Right renal cortex interstitium (tissue), 3 donors: ENCODE measurements around the gene STARD3. TPM values are rescaled to one million over a fixed set of nuclear protein-coding genes. Genes with fewer than 3 reads are reported as not detected.

ENCODE experiments used
- DNase-seq, 3 donors: peaks; one replicate each; pipeline ENCODE4 v3.0.0-alpha.2; 2013; ENCODE audit warnings: low read depth in 3 of 3, low spot score in 2 of 3
- polyA plus RNA-seq, 3 donors: library from polyadenylated mRNA; unstranded; fragments of 120-200 nt; gene quantifications; one replicate each; pipeline ENCODE4 v1.2.1, GENCODE V29; 2013; ENCODE audit not compliant: insufficient read length in 3 of 3

Gene STARD3
- polyA plus RNA-seq, 3 donors: 42.9 to 52.2 (median 49.1) TPM

DNA sequence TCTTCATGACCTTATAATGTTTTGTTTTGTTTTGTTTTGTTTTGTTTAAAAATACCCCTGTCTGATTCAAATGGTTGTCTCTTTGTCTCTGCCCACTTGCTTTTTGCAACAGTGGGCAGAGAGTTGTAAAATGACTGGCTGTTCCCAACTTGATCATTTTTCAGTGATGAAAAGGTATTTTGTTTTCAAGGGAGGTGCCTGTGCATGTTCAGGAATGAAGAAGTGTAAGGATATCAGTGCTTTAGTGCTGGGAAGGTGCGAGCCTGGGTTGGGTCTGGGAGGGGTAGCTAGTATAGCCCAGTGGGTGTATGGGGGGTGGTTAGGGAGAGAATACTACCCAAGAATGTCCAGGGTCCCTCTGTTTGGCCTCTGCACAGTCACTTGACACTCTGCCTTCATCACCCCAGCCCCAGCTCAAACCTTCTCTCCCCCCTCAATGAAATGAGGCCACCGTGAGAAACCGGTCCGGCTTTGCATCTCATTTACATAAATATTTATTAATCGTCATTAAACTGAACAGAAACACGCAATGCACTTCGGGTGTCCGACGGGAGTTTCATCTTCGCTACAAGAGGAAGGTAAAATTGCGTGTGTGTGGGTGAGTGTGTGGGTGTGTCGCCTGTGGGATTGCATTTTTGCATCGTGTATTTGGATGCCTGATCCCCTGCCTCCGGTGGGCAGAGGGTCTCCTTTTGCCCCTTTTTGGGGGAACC is 33.5 kb upstream of the STARD3 start:
- no peak for DNase-seq

DNA sequence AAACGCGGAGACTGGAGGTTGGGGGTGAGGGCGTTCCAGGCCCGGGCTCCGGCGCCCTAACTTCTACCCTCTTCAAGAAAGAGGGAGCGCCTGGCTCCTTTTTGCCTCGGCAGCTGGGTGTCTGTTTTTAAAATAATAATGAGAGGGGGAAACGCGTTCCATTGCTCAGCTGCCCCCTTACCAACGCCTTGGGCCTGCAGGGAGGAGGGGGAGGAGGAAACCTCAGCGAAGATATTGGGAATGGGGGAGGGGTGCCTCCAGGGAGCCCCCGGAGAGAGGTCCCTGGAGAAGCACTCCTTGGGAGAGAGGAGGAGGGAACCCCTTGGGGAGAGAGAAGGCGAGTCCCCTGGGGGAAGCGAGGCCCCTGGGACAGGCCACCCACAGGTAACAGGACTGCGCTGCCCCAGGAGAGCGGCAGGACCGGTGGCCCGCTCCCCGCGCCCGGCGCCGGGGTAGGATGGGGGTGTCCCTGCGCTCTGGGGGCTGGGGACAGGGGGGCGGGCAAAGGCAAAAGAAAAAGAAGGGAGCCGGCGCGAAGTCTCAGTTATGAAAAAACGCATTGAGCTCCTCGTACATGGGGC is 31.9 kb upstream of the STARD3 start:
- DNase-seq: no peak

DNA sequence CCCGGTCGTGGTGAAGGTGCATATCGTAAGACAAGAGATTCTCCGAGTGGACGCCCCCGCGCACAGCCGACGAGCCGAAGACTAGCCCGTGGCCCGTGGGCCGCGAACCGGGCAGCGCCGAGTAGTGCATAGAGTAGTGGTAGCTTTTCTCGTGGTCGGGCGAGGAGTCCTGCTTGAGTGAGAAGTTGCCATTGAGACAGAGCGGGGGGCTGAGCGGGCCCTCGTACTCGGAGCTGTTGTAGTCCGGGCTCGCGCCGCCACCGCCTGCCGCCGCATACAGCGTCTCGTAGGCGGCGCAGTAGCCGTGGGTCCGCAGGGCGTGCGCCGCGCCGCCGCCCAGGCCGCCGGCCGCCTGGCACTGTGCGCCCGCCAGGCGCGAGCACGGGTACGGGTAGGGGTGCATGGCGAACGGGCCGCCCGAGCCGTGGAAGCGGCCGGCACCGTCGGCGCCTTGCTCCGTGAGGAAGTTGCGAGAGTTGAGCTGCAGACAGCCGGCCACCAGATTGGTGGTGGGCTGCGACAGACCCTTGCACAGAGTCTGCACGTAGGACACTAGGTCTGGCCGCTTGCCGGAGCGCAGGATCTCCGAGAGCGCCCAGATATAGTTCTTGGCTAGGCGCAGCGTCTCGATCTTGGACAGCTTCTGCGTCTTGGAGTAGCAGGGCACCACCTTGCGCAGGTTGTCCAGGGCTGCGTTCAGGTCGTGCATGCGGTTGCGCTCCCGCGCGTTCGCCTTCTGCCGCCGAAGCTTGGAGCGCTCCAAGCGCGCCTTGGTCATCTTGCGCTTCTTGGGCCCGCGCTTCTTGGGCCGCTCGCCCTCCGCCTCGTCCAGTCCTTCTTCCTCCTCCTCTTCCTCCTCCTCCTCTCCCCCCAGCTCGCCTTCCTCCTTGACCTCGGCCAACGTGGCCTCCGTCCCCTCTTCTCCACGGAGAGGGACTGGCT is 31.2 kb upstream of the STARD3 start:
- DNase-seq: no peak

DNA sequence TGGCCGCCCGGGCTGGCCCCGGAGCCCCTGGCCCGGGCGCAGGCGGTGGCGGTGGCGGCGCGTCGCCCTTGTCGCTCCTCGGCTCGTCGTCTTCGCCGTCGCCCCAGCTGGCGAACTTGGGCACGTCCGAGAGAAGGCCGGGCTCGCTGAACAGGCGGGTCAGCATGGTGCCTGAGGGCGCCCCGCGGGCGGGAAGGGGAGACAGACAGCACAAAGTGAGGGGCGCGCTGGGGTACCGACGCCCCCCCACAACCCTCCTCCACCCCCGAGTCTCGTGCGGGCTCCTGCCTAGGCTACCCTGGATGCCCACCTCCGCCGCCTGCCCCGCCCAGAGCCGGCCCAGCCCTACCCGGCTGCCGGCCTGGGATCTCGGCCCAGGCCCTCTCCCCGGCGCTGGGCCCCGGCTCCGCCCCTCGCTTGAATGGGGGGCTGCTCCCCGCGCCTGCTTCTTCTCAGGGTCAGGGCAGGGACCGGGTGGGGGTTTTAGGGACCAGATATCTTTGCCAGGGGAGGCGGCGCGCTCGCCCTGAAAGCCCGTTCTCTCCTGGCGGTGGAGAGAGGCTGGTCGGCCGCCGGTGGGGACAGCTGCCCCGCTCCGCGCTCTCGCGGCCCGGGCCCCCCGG is 30.4 kb upstream of the STARD3 start:
- DNase-seq: no peak

DNA sequence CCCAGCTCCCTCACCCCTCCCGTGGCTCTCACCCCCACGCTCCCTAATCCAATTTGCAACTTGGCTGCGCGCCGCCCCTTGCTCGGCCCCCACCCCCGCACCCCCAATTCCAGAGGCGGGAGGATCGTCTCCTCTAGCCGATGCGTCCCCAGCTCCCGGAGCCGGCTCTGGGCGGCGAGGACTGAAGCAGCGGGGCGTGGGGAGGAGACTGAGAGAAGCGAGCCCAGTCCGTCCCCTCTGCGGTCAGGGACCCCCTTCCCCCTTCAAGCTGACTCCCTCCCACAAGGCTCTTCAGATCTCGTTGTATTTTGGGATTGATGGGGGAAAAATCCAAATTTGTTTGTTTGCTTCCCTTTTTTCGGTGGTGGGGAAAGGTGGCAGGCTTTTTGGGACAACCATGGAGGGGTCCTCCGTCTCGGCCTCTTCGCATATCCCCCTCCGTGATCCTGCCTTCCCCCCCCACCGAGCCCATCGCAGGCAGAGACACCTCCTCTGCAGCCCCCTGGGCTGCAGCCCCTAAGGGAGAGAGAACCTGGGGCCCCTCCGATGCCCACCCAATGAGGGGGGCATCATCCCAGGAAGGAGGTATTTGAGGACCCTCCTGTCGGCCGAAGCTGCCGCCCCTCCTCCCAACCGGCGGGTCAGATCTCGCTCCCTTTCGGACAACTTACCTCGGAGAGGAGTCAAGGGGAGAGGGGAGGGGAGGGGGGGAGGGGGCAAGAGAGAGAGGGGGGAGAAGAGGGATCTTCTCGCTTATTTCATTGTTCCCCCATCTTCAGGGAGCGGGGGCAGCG is 29.7 kb upstream of the STARD3 start:
- DNase-seq: no peak

DNA sequence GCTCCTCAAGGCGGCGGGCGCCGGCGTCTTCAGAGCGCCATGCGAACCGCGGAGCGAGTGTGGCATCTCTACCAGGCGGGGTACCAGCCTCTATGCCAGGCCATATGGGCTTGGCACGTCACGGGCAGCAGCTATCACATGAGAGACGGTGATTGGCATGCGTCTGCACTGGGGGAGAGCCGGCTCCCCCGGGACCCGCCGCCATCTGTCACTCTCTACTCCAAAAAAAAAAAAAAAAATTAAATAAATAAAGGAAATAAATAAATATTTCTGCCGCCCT is 29.2 kb upstream of the STARD3 start, which contains the start of gene NEUROD2:
Gene NEUROD2, minus strand, starts transcription at position 70 of the 280 bp plus-strand sequence. CDS start 1,321 bp downstream, outside the sequence.
- no peak for DNase-seq

DNA sequence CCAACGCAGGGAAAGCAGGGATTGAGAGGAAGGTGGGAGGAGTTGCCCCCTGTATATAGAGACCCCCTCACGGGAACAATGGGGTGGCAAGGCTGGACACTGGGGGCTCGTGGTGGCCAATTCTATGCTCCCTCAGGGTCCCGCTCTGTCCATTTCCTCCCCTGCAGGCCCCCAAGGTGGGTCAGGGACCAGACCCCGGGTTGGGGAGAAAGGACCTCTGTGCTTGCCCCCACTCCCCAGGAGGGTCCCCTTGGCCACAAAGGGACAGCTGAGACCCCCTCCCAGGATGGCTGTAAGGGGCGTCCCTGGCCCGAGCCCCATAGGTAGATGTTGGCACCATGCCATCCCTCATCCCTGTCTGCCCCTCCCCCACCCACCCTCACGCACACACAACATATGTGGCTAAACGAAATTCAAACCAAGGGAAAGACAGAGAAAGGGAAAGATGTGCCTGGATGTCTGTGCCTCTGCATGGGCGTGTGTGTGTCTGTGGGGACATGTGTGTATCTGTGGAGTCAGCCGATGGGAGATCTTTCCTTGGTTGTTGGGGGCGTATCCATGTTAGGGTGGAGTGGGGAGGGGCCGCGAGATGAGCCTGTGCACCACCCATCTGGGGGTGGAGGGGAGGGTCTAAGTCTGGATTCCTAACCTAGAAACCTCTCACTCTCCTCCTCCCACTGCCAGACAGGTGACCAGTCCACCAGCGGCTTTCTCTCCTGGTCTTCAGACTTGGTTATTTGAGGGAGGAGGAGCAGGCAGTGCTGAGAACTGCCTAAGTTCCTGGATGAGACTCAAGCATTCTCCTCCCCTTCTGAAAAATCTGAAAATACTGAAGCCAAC is 28.6 kb upstream of the STARD3 start:
- DNase-seq: no peak

DNA sequence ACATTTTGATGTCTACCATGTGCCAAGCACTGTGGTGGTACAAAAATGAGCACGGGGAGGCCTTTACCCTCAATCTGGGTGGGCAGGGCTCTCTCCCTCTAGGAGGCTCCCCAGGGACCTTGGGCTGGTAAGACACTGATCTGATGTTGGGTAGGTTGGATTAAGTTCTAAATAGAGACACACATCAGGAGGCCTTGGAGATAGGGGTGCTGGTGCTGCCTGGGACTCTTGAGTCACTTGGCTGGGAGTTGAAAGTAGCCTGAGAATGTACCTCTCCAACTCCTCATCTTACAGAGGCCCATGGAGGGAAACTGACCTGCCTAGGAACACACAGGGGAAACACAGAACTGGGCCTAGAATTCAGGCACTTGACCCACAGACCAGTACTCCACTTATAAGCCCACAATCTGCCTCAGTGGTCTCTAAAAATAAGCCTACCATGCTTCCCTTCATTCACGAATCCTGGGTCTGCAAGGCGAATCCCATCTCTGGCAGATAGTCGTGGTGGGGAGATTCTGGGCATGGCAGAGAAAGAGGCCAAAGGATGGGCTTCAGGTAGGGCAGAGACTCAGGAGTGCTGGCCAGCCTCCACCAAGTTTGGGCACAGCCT is 27.4 kb upstream of the STARD3 start:
- no peak for DNase-seq

DNA sequence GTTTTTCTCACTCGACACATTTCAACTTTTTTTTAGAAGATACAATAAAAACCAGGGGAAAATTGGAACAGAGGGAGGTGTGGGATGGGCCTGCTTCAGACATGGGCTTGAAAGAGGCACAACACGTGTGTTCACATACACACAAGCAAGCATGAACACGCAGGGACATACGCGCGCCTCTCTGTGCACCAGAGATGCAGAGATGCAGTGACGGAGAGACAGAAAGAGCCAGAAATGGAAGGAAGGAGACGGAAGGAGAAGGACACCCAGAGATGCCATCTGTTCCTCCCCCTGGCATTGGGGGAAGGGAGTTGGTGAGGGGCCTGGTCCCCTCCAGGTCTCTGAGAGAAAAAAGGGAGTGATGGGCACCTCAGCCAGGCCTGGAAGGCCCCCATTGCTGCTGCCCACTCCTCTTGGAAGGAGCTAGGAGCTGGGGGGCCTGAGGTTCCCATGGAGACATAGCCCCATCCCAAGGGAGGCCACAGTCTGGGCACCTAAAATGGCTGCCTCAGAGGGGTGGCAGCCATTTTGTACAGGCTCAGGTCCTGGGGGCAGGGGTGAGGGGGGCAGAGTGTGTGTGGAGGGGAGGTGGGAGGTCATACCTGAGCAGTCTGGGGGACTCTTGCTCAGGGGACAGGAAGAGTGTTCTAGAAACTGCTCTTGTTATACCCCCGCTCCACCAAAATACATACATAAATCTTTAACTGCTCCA is 25.4 kb upstream of the STARD3 start:
- DNase-seq: no peak

DNA sequence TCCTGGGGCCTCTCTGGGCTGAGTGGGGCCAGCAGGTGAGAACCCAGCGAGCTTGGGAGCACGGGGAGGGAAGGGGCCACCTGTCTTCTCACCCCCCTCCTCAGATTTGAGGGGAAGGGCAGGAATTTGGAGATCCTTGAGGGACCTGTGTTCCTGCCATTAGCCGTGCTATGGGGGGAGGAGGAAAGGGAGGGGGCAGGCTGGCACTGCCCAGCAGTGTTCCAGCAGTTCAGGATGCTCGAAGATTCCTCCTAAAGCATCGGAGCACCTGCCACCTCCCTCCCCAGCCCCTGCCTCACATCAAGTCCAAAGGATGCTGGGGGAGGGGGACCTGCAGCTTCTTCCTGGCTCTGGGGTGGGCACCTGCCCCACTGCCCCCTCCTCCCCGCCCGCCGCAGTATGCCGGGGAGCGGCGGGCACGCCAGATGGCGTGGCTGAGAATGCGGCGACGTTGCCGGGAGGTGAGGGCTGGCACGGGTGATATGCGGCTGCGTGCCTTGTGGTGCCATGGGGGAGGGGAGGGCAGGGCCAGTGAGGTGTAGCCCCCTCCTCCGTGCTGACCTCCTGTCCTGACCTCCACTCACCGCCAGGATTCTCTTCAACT is 24.6 kb upstream of the STARD3 start:
- DNase-seq: no peak

DNA sequence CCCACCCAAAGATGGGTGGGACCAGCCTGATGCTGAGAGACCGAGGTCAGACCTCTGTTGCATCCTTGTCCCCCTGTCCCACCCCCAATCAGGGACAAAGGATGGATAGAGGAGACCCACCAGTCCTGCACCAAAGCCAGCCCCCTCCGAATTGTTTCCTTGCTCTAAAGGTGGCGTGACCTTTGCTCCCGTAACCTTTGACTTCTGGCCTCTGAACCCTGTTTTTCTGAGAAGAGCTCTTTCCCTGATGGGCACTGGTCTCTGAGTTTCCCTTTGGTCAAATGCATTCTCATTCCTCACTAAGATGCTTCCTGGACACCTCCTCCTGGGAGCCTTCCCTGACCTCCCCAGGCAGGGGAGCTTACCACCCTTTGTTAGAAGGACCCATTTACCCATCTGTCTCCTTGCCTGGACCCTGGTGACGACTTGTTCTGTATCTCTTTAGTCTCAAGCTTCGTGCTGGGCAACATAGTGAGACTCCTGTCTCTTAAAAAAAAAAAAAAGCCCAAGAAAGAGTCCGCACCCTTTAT is 23.9 kb upstream of the STARD3 start:
- no peak for DNase-seq

DNA sequence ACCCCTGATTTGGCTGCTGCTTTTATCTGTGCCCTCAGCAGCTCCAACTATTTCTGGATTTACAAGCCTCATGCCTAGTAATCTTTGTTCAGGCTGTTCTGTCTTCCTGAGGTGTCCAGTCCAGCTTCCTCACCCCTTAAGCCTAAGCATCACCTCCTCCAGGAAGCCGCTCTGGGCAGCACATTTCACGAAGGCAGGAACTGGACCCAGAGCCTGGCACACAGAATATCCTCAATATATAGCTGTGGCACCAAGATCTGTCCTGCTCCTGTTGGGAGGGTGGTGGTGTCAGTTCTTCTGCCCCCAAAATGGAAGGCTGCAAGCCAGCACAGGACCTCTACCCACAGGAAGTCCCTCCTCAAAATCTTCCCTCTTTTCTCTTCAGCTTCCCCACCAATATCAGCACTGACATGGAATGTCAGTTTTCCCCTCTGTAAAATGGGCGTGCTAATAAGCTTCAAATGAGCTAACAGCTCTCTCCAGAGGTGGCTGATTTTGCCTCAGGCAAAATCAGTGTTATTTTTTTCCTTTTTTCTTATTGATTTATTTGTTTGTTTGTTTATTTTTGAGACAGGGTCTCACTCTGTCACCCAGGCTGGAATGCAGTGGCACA is 22.3 kb upstream of the STARD3 start:
- DNase-seq: no peak

DNA sequence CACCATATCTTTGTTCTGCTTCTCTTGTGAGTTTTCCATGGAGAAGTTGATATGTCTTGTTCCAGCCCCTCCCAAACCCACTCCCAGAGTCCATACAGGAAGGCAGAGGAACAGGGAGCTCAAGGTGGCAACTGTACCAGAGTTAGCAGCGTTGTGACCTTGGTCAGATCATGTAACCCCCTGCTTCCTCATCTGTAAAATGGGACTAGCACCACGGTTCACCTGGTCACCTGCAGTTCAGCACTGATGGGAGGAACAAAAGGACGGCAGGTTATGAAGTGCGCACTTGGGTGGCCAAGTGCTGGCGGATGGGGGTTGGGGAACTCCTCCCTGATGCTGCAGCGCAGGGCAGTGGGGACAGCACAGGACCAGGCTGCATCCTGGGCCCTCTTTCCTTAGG is 21.5 kb upstream of the STARD3 start:
- DNase-seq: no peak

DNA sequence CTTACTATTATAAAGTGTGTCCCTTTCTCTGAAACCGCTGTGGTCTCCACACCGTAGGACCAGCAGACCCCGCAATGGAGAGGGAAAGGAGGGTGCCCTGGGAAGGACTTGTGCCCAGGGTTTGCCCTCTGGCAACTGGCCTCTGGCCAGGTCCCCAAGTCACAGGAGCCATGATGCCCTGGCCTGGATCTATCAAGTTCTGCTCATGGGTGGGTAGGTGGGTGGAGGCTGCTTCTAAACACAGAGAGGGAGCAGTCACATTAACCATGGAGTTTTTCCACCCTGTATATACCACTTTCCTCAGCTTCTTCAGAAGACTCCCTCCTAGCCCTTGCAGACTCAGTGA is 19.9 kb upstream of the STARD3 start:
- DNase-seq: no peak

DNA sequence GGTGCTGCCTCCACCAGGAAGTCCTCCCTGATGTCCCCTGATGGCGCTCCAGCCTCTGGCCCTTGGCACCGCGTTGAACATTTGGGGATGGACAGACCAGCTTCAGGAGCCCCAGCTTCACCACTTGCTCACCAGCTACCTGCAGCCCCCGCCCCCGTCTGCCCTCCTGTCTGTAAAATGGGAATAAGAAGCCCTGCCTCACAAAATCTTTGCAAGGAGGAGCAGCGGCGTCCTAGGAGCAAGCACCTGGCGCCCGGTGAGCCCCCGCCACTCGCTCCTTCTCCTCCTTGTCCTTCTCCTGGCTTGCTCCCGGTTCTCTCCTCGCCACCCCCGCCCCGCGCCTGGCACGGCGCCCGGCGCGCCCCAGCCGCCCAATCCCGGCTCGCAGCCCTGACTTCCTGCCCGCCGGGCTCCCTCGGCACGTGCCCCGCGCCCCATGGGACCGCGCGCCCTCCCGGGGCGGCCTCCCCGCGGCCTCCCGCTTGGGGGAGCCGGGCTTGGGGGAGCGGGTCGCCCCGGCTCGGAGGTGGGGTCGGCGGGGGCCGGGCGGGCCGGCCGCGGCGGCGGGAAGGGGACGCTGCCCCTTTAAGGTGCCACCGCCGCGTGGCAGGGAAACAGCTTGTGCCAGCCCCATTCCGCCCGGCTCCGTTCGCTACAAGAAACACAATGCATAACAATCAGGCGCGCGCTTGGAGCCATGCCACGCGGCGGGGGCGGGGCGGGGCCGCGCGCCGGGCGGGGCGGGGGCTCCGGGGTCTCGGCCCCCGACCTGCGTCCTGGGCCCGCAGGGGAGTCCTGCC is 19.3 kb upstream of the STARD3 start:
- no peak for DNase-seq

DNA sequence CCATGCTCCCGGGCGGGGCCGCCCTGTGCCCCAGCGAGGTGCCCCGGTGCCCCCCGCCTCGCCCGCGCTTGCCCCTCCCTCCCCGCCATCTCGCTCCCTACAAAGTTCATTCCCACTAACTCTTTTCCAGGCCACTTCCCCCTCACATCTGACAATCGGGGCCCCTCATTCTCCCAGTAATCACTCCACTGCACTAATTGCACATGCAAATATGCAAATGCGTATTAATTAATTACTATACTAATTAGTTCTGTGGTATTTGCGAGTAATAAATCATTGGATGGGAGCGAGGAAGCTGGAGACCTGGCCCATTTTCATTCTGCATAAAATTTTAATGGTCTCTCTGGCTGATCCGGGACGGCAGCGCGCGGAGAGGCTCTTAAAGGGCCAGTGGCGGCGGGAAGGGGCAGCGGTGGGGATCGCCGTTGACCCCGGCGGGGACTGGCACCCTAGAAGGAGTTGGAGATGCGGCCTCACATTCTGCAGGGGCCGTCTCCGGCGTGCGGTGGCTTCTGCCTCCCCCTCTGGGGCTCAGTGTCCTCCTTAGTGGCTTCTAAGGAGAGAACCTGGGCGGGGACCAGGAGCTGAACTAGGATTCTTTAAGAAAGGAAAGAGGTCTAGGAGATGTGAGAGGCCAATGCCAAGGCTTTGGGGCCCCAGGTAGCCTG is 18.6 kb upstream of the STARD3 start:
- DNase-seq: no peak
